ENCODE results near the gene RAD51B.

RAD51B gene

DNA sequence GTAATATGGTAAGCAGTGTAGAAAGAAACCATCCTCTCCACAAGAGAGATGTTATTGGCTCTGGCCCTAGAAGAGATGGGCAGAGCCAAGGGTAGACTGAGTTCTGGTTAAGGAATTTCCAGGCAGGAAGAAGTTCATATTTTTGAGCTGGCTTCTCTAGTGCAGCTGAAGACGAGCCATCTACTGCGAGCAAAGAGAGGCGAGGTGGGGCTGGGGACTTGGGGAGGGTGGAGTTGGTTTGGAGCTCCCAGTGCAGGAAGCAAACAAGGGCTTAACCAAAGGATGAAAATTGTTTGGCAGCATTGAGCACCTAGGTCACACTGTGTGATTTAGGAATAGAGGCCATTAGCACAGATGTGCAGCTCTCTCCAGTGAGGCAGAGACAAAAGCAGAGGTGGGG lies 733.7 kb downstream of the RAD51B start:
- no peaks in the 10 kb centered on the region for H3K9me2 ChIP-seq (replicated peaks; ENCODE audit: insufficient read depth, low read length)
- H3K27ac ChIP-seq (ENCODE audit: low read length), result no peak overlapping the region
- no peak overlapping the region for H3K9ac ChIP-seq (ENCODE audit: low read length)
- no peaks in the 10 kb centered on the region for H3K27me3 ChIP-seq (replicated peaks; ENCODE audit: insufficient read depth, low read length)
- H3K4me1 ChIP-seq (ENCODE audit: low read length), result peaks cover 8% of the 10 kb centered on the region; the same call in 1 of the 2 replicates
- H4K20me1 ChIP-seq (ENCODE audit: insufficient read depth, low read length), result no peaks in the 10 kb centered on the region
- H3K4me2 ChIP-seq (ENCODE audit: low read depth, low read length), result no peak overlapping the region
- no peaks in the 10 kb centered on the region for H3K79me2 ChIP-seq (ENCODE audit: low read length)
- TF ChIP-seq EZH2 (optimal IDR thresholded peaks at IDR 0.05; ENCODE audit: low read depth, low read length) (no peak), EZH2phosphoT487 (IDR thresholded peaks at IDR 0.05; ENCODE audit: low read length) (no peak)
- TF ChIP-seq, protein P1, sequence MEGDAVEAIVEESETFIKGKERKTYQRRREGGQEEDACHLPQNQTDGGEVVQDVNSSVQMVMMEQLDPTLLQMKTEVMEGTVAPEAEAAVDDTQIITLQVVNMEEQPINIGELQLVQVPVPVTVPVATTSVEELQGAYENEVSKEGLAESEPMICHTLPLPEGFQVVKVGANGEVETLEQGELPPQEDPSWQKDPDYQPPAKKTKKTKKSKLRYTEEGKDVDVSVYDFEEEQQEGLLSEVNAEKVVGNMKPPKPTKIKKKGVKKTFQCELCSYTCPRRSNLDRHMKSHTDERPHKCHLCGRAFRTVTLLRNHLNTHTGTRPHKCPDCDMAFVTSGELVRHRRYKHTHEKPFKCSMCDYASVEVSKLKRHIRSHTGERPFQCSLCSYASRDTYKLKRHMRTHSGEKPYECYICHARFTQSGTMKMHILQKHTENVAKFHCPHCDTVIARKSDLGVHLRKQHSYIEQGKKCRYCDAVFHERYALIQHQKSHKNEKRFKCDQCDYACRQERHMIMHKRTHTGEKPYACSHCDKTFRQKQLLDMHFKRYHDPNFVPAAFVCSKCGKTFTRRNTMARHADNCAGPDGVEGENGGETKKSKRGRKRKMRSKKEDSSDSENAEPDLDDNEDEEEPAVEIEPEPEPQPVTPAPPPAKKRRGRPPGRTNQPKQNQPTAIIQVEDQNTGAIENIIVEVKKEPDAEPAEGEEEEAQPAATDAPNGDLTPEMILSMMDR (IDR thresholded peaks at IDR 0.05; ENCODE audit: low read length), result no peak
- no peaks in the 10 kb centered on the region for H3K9me3 ChIP-seq (replicated peaks; ENCODE audit: insufficient read depth, low read length)
- H3K4me3 ChIP-seq (ENCODE audit: low read length), result no peak overlapping the region
- no peak for DNase-seq
- no peak overlapping the region for H2AFZ ChIP-seq (ENCODE audit: low read length)
- no peaks in the 10 kb centered on the region for H3K36me3 ChIP-seq (replicated peaks; ENCODE audit: insufficient read depth, low read length)
- no peaks in the 10 kb centered on the region for H3F3A ChIP-seq (ENCODE audit: insufficient read depth, low read length)

DNA sequence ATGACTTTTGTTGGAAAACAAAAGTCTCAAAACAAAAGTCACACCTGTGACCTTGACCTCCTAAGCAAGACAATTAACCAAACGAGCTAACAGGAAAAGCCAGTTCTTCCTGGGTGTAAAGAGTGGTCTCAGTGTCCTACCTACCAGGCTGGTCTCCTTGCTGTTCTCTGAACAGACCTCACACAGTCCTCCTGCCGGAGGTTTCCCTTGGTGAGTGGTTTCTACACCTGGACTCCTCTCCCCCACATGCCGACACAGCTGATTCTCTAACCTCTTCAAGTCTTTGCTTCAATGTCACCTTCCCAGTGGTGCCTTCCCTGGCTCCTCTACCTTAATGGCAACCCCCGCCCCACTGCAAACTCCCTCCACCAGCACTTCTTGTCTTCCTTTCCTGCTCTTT lies 734.7 kb downstream of the RAD51B start:
- Histone ChIP-seq H3K9ac (ENCODE audit: low read length) (no peak overlapping the region), H3K27ac (ENCODE audit: low read length) (peak overlapping the region; percentile 18; the same call in 1 of the 2 replicates), H3K9me2 (replicated peaks; ENCODE audit: insufficient read depth, low read length) (no peaks in the 10 kb centered on the region), H4K20me1 (ENCODE audit: insufficient read depth, low read length) (no peaks in the 10 kb centered on the region), H3K79me2 (ENCODE audit: low read length) (no peaks in the 10 kb centered on the region), H3K4me1 (ENCODE audit: low read length) (peaks cover 8% of the 10 kb centered on the region; the same call in 1 of the 2 replicates), H3K36me3 (replicated peaks; ENCODE audit: insufficient read depth, low read length) (no peaks in the 10 kb centered on the region), H3K4me3 (ENCODE audit: low read length) (no peak overlapping the region), H2AFZ (ENCODE audit: low read length) (0 out of 2 replicates have a peak overlapping the region, but pooled peaks have one; percentile 19), H3F3A (ENCODE audit: insufficient read depth, low read length) (no peaks in the 10 kb centered on the region), H3K4me2 (ENCODE audit: low read depth, low read length) (peak overlapping the region; percentile 9; the same call in 1 of the 2 replicates), H3K27me3 (replicated peaks; ENCODE audit: insufficient read depth, low read length) (no peaks in the 10 kb centered on the region), H3K9me3 (replicated peaks; ENCODE audit: insufficient read depth, low read length) (no peaks in the 10 kb centered on the region)
- TF ChIP-seq EZH2 (optimal IDR thresholded peaks at IDR 0.05; ENCODE audit: low read depth, low read length) (no peak), EZH2phosphoT487 (IDR thresholded peaks at IDR 0.05; ENCODE audit: low read length) (no peak)
- TF ChIP-seq, protein P1 (IDR thresholded peaks at IDR 0.05; ENCODE audit: low read length), result no peak
- peak; percentile 46 for DNase-seq

DNA sequence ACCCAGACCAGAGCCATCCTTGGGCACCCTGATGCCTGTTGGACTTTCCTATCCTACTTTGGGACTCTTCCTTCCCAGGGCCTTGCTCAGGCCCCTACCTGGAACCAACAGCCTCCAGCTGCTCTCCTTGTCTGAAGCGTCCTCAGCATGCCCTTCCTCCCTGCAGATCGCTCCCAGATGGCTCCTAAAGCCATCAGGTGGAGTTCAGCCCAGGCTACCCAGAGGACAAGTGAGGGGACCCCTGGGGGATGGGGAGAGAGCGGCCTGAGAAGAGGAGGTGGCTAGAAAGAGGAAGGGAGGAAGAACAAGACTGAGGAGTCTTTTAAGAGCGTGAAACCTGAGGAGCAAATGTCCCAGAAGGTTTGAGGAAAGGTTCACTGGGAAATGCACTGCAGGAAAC lies 736.7 kb downstream of the RAD51B start:
- H3K4me2 ChIP-seq (ENCODE audit: low read depth, low read length), result no peak overlapping the region
- H3K27ac ChIP-seq (ENCODE audit: low read length), result no peak overlapping the region
- H2AFZ ChIP-seq (ENCODE audit: low read length), result no peak overlapping the region
- H3K9me2 ChIP-seq (replicated peaks; ENCODE audit: insufficient read depth, low read length), result no peaks in the 10 kb centered on the region
- H3K36me3 ChIP-seq (replicated peaks; ENCODE audit: insufficient read depth, low read length), result no peaks in the 10 kb centered on the region
- no peak overlapping the region for H3K9ac ChIP-seq (ENCODE audit: low read length)
- DNase-seq, result no peak
- no peaks in the 10 kb centered on the region for H3K79me2 ChIP-seq (ENCODE audit: low read length)
- H4K20me1 ChIP-seq (ENCODE audit: insufficient read depth, low read length), result no peaks in the 10 kb centered on the region
- H3K4me3 ChIP-seq (ENCODE audit: low read length), result no peak overlapping the region
- TF ChIP-seq, protein P1 (IDR thresholded peaks at IDR 0.05; ENCODE audit: low read length), result no peak
- TF ChIP-seq EZH2phosphoT487 (IDR thresholded peaks at IDR 0.05; ENCODE audit: low read length) (no peak), EZH2 (optimal IDR thresholded peaks at IDR 0.05; ENCODE audit: low read depth, low read length) (no peak)
- no peaks in the 10 kb centered on the region for H3K9me3 ChIP-seq (replicated peaks; ENCODE audit: insufficient read depth, low read length)
- peaks cover 8% of the 10 kb centered on the region; the same call in 1 of the 2 replicates for H3K4me1 ChIP-seq (ENCODE audit: low read length)
- H3F3A ChIP-seq (ENCODE audit: insufficient read depth, low read length), result no peaks in the 10 kb centered on the region
- no peaks in the 10 kb centered on the region for H3K27me3 ChIP-seq (replicated peaks; ENCODE audit: insufficient read depth, low read length)
